Esophagus muscularis mucosa (tissue), 4 donors: ENCODE results near the gene CPSF3. TPM values are rescaled to one million over a fixed set of nuclear protein-coding genes. Genes with fewer than 3 reads are reported as not detected.

ENCODE experiments used
- DNase-seq: peaks from one replicate; pipeline ENCODE4 v3.0.0-alpha.2; 2017; ENCODE audit errors: extremely low spot score
- H3K27ac ChIP-seq, 4 donors: fragments of 200-600 bp; sonication (generic); replicated peaks in 1 of 4; 1 replicate in 3 of 4; 2 replicates in 1 of 4; pipeline ENCODE4 v1.5.1; 2016 to 2019; ENCODE audit warnings: mild to moderate bottlenecking in 1 of 4
- H3K27me3 ChIP-seq, 4 donors: fragments of 200-600 bp; sonication (generic); one replicate each; pipeline versions ENCODE4 v1.5.1 to v1.6.0; 2016 to 2019
- H3K36me3 ChIP-seq, 4 donors: fragments of 200-600 bp; sonication (generic); one replicate each; pipeline ENCODE4 v1.5.1; 2016 to 2019
- H3K4me1 ChIP-seq, 4 donors: fragments of 200-600 bp; sonication (generic); one replicate each; pipeline ENCODE4 v1.5.1; 2016 to 2019
- H3K4me3 ChIP-seq, 4 donors: fragments of 200-600 bp; sonication (generic); 1 replicate in 2 of 4; 2 replicates in 2 of 4; pipeline ENCODE4 v1.5.1; 2016 to 2019; ENCODE audit warnings: mild to moderate bottlenecking in 4 of 4, moderate library complexity in 1 of 4
- H3K9me3 ChIP-seq, 4 donors: fragments of 200-600 bp; sonication (generic); 1 replicate in 3 of 4; 2 replicates in 1 of 4; pipeline ENCODE4 v1.5.1; 2016 to 2019
- CTCF ChIP-seq, 3 experiments: fragments of 200-600 bp in 2 of 3; fragments of 450-650 bp in 1 of 3; sonication (generic) in 2 of 3; IDR thresholded peaks; one replicate each; pipeline ENCODE4 v1.5.1; 2017 to 2019; ENCODE audit warnings: antibody characterized with exemption in 3 of 3, mild to moderate bottlenecking in 2 of 3, moderate library complexity in 1 of 3
- EP300 ChIP-seq: sonication (generic); formaldehyde crosslinking; IDR thresholded peaks from one replicate; pipeline ENCODE4 v1.6.1; 2017; ENCODE audit warnings: antibody characterized with exemption
- POLR2A ChIP-seq: fragments of 450-650 bp; IDR thresholded peaks from one replicate; pipeline ENCODE4 v1.6.1; 2017; ENCODE audit warnings: antibody characterized with exemption, moderate library complexity, mild to moderate bottlenecking, low read depth
- POLR2AphosphoS5 ChIP-seq, 2 donors: sonication (generic); formaldehyde crosslinking; IDR thresholded peaks; one replicate each; pipeline ENCODE4 v1.6.1; 2017; ENCODE audit warnings: antibody characterized with exemption in 2 of 2
- WGBS: methylation state at CpG from one replicate; pipeline ENCODE4 v1.1.5; 2018; 5-methylcytosine and 5-hydroxymethylcytosine counted together
- intact Hi-C: fragments of 100-400 bp; cut with DNase I; formaldehyde crosslinking; loops from one replicate; pipeline ENCODE4 v1.15.1; 2023
- total RNA-seq, 4 donors: library from RNA; depleted of rRNA; stranded (reverse); fragments of >200 nt; gene quantifications; one replicate each; pipeline versions ENCODE4 v1.1.0 to v1.2.1, GENCODE V29; 2016

Gene CPSF3
- total RNA-seq, 4 donors from 2014 or later = 18.3 to 22.8 (median 20.7) TPM

GRCh38 chr2:9384521-9384920, 38.9 kb upstream of the CPSF3 start:
- no peak for DNase-seq
- H3K36me3 ChIP-seq = peaks cover 24 to 80% (median 56%) of the 10 kb centered on the region in 4 donors
- no peak overlapping the region for H3K27ac ChIP-seq
- TF ChIP-seq CTCF (IDR thresholded peaks at IDR 0.05) = no peak
- TF ChIP-seq POLR2AphosphoS5 (IDR thresholded peaks at IDR 0.05) = no peak
- TF ChIP-seq EP300 = no peak
- no peak for TF ChIP-seq POLR2A
- no peaks in the 10 kb centered on the region for H3K9me3 ChIP-seq
- H3K4me1 ChIP-seq = peaks cover 11 to 26% (median 17%) of the 10 kb centered on the region in 4 donors
- H3K27me3 ChIP-seq = no peaks in the 10 kb centered on the region
- intact Hi-C loops = no loop called here
- no peak overlapping the region for H3K4me3 ChIP-seq
- 96% methylated on average over 4 of the region's 4 CpGs for WGBS

- intact Hi-C loops = no loop called here
- no peak overlapping the region for H3K4me3 ChIP-seq
- no peaks in the 10 kb centered on the region for H3K9me3 ChIP-seq
- TF ChIP-seq EP300 (no peak), CTCF (IDR thresholded peaks at IDR 0.05) (no peak), POLR2AphosphoS5 (IDR thresholded peaks at IDR 0.05) (no peak), POLR2A (no peak)
- WGBS = 87% methylated on average over 6 of the region's 6 CpGs
- peaks cover 4 to 17% (median 10%) of the 10 kb centered on the region in 4 donors for H3K4me1 ChIP-seq
- H3K27ac ChIP-seq = no peak overlapping the region
- H3K27me3 ChIP-seq = no peaks in the 10 kb centered on the region
- DNase-seq = no peak
- peaks cover 25 to 89% (median 60%) of the 10 kb centered on the region in 4 donors for H3K36me3 ChIP-seq
Measured at GRCh38 chr2:9385841-9386240, 37.6 kb upstream of the CPSF3 start.

- intact Hi-C loops = no loop called here
- 92% methylated on average over 9 of the region's 11 CpGs for WGBS
Measured at GRCh38 chr2:9388199-9388681, 35.2 kb upstream of the CPSF3 start.

GRCh38 chr2:9388950-9389911, 34.2 kb upstream of the CPSF3 start:
- DNase-seq = no peak
- intact Hi-C loops = no loop called here
- H3K27me3 ChIP-seq = no peaks in the 10 kb centered on the region
- no peak overlapping the region for H3K4me3 ChIP-seq
- H3K9me3 ChIP-seq = no peaks in the 10 kb centered on the region
- TF ChIP-seq POLR2AphosphoS5 (IDR thresholded peaks at IDR 0.05) (no peak), EP300 (no peak), POLR2A (no peak), CTCF (IDR thresholded peaks at IDR 0.05) (no peak)
- peak overlapping the region in 1 of 4 donors; percentile 6 for H3K27ac ChIP-seq
- H3K4me1 ChIP-seq = peaks cover 14 to 29% (median 25%) of the 10 kb centered on the region in 4 donors
- H3K36me3 ChIP-seq = peaks cover 25 to 76% (median 60%) of the 10 kb centered on the region in 4 donors
- 91% methylated on average over 17 of the region's 28 CpGs for WGBS

More at GRCh38 chr2:9388199-9388681, 35.2 kb upstream of the CPSF3 start:
- Histone ChIP-seq H3K27me3 (no peaks in the 10 kb centered on the region), H3K4me3 (no peak overlapping the region), H3K36me3 (peaks cover 25 to 79% (median 60%) of the 10 kb centered on the region in 4 donors), H3K27ac (no peak overlapping the region), H3K4me1 (peaks cover 14 to 24% (median 21%) of the 10 kb centered on the region in 4 donors), H3K9me3 (no peaks in the 10 kb centered on the region)
- DNase-seq = no peak
- no peak for TF ChIP-seq CTCF (IDR thresholded peaks at IDR 0.05)
- TF ChIP-seq POLR2A = no peak
- no peak for TF ChIP-seq POLR2AphosphoS5 (IDR thresholded peaks at IDR 0.05)
- no peak for TF ChIP-seq EP300
